IgD-negative memory B cell (primary cell): ENCODE results near the gene KIAA2012. TPM values are rescaled to one million over a fixed set of nuclear protein-coding genes. Genes with fewer than 3 reads are reported as not detected.

ENCODE experiments used
- H3K27ac Mint-ChIP-seq, 3 donors: one replicate each; pipeline ENCODE4 v1.8.0; 2020 to 2022; ENCODE audit warnings: mild to moderate bottlenecking in 3 of 3, mixed read lengths in 3 of 3, moderate library complexity in 1 of 3
- H3K27me3 Mint-ChIP-seq: one replicate; pipeline ENCODE4 v1.8.0; 2021; ENCODE audit warnings: mixed read lengths
- H3K36me3 Mint-ChIP-seq: one replicate; pipeline ENCODE4 v1.8.0; 2020; ENCODE audit warnings: mild to moderate bottlenecking, mixed read lengths
- H3K4me1 Mint-ChIP-seq, 3 donors: one replicate each; pipeline ENCODE4 v1.8.0; 2020 to 2022; ENCODE audit warnings: mixed read lengths in 3 of 3, mild to moderate bottlenecking in 1 of 3
- H3K4me3 Mint-ChIP-seq, 4 donors: one replicate each; pipeline ENCODE4 v1.8.0; 2020 to 2022; ENCODE audit warnings: mild to moderate bottlenecking in 4 of 4, mixed read lengths in 4 of 4, moderate library complexity in 3 of 4
- H3K9me3 Mint-ChIP-seq, 3 donors: one replicate each; pipeline ENCODE4 v1.8.0; 2020 to 2021; ENCODE audit warnings: mixed read lengths in 3 of 3, mild to moderate bottlenecking in 1 of 3
- polyA plus RNA-seq: library from polyadenylated mRNA; unstranded; fragments of 300-500 nt; fragmentation: Illumina TruSeq; gene quantifications from one replicate; pipeline ENCODE4 v1.2.3, GENCODE V29; 2021

KIAA2012 gene
- polyA plus RNA-seq, 1 donor from 2014 or later = not detected

GRCh38 chr2:202090530-202090929, 17.5 kb downstream of the KIAA2012 start:
- Mint-ChIP-seq H3K27me3 (peaks cover 2% of the 10 kb centered on the region), H3K4me1 (peaks cover 2 to 6% (median 4%) of the 10 kb centered on the region in 3 donors), H3K9me3 (peaks cover 0 to 2% (median 0%) of the 10 kb centered on the region in 3 donors), H3K27ac (no peak overlapping the region), H3K4me3 (no peak overlapping the region), H3K36me3 (no peaks in the 10 kb centered on the region)

- Mint-ChIP-seq H3K27me3 (peaks cover 2% of the 10 kb centered on the region), H3K9me3 (peaks cover 0 to 2% (median 0%) of the 10 kb centered on the region in 3 donors), H3K4me3 (no peak overlapping the region), H3K27ac (no peak overlapping the region), H3K36me3 (no peaks in the 10 kb centered on the region), H3K4me1 (peaks cover 2 to 6% (median 4%) of the 10 kb centered on the region in 3 donors)
These were observed 18.4 kb downstream of the KIAA2012 start for GRCh38 chr2:202091476-202091875.

GRCh38 chr2:202094426-202094986, 21.5 kb downstream of the KIAA2012 start:
- no peak overlapping the region for H3K4me3 Mint-ChIP-seq
- H3K27ac Mint-ChIP-seq = no peak overlapping the region
- H3K9me3 Mint-ChIP-seq = peaks cover 0 to 2% (median 0%) of the 10 kb centered on the region in 3 donors
- no peaks in the 10 kb centered on the region for H3K36me3 Mint-ChIP-seq
- H3K4me1 Mint-ChIP-seq = peaks cover 2 to 6% (median 4%) of the 10 kb centered on the region in 3 donors
- peaks cover 3% of the 10 kb centered on the region for H3K27me3 Mint-ChIP-seq

- H3K9me3 Mint-ChIP-seq = peaks cover 0 to 2% (median 0%) of the 10 kb centered on the region in 3 donors
- peaks cover 2 to 6% (median 4%) of the 10 kb centered on the region in 3 donors for H3K4me1 Mint-ChIP-seq
- H3K4me3 Mint-ChIP-seq = no peak overlapping the region
- peaks cover 3% of the 10 kb centered on the region for H3K27me3 Mint-ChIP-seq
- no peaks in the 10 kb centered on the region for H3K36me3 Mint-ChIP-seq
- H3K27ac Mint-ChIP-seq = no peak overlapping the region
These were observed 22.2 kb downstream of the KIAA2012 start for GRCh38 chr2:202095235-202095634.

GRCh38 chr2:202096736-202097135, 23.7 kb downstream of the KIAA2012 start:
- peaks cover 1% of the 10 kb centered on the region for H3K27me3 Mint-ChIP-seq

DNA sequence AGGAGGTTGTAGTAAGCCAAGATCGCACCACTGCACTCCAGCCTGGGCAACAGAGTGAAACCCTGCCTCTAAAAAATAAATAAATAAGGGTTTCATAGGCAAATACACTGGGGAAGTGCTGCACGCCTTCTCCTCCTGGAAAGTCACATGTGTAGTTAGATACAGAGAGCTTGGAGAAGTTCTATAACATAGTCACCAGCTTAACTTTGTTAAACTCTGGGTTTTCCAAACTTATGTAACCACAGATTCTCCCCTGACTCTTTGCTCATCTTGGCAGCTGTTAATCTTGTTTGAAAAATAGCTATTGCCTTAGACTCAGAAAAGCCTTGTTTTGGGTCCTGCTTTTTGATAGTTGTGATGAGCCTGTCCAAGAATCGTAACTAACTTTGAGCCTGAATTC, 25.2 kb downstream of the KIAA2012 start:
- Mint-ChIP-seq H3K36me3 (no peaks in the 10 kb centered on the region), H3K4me3 (no peak overlapping the region), H3K9me3 (no peaks in the 10 kb centered on the region), H3K27ac (no peak overlapping the region), H3K27me3 (peaks cover 1% of the 10 kb centered on the region), H3K4me1 (no peaks in the 10 kb centered on the region)

More at GRCh38 chr2:202096736-202097135, 23.7 kb downstream of the KIAA2012 start:
- Mint-ChIP-seq H3K4me1 (peaks cover 0 to 2% (median under 1%) of the 10 kb centered on the region in 3 donors), H3K36me3 (no peaks in the 10 kb centered on the region), H3K4me3 (no peak overlapping the region), H3K9me3 (no peaks in the 10 kb centered on the region), H3K27ac (no peak overlapping the region)

GRCh38 chr2:202099515-202099914, 26.5 kb downstream of the KIAA2012 start:
- Mint-ChIP-seq H3K27me3 (peaks cover 3% of the 10 kb centered on the region), H3K9me3 (no peaks in the 10 kb centered on the region), H3K27ac (no peak overlapping the region), H3K4me3 (no peak overlapping the region), H3K4me1 (no peaks in the 10 kb centered on the region), H3K36me3 (no peaks in the 10 kb centered on the region)

GRCh38 chr2:202100176-202100575, 27.1 kb downstream of the KIAA2012 start:
- no peak overlapping the region for H3K4me3 Mint-ChIP-seq
- H3K4me1 Mint-ChIP-seq = no peaks in the 10 kb centered on the region
- no peaks in the 10 kb centered on the region for H3K9me3 Mint-ChIP-seq
- peaks cover 3% of the 10 kb centered on the region for H3K27me3 Mint-ChIP-seq
- H3K27ac Mint-ChIP-seq = no peak overlapping the region
- no peaks in the 10 kb centered on the region for H3K36me3 Mint-ChIP-seq

- no peaks in the 10 kb centered on the region for H3K9me3 Mint-ChIP-seq
- H3K27ac Mint-ChIP-seq = no peak overlapping the region
- H3K4me1 Mint-ChIP-seq = no peaks in the 10 kb centered on the region
- H3K27me3 Mint-ChIP-seq = peaks cover 3% of the 10 kb centered on the region
- no peak overlapping the region for H3K4me3 Mint-ChIP-seq
- H3K36me3 Mint-ChIP-seq = no peaks in the 10 kb centered on the region
These were observed 28.0 kb downstream of the KIAA2012 start for GRCh38 chr2:202101026-202101579.

- H3K4me1 Mint-ChIP-seq = no peaks in the 10 kb centered on the region
- H3K36me3 Mint-ChIP-seq = no peaks in the 10 kb centered on the region
- H3K4me3 Mint-ChIP-seq = no peak overlapping the region
- no peaks in the 10 kb centered on the region for H3K9me3 Mint-ChIP-seq
- no peak overlapping the region for H3K27ac Mint-ChIP-seq
- H3K27me3 Mint-ChIP-seq = peaks cover 1% of the 10 kb centered on the region
These were observed 29.5 kb downstream of the KIAA2012 start for GRCh38 chr2:202102425-202103000.

- Mint-ChIP-seq H3K27ac (no peak overlapping the region), H3K4me1 (no peaks in the 10 kb centered on the region), H3K27me3 (peaks cover 4% of the 10 kb centered on the region), H3K36me3 (no peaks in the 10 kb centered on the region), H3K9me3 (no peaks in the 10 kb centered on the region), H3K4me3 (no peak overlapping the region)
These were observed 31.3 kb downstream of the KIAA2012 start for GRCh38 chr2:202104286-202104870.

GRCh38 chr2:202105025-202105424, 32.0 kb downstream of the KIAA2012 start:
- Mint-ChIP-seq H3K4me1 (no peaks in the 10 kb centered on the region), H3K27me3 (peaks cover 6% of the 10 kb centered on the region), H3K27ac (no peak overlapping the region), H3K9me3 (no peaks in the 10 kb centered on the region), H3K4me3 (no peak overlapping the region), H3K36me3 (no peaks in the 10 kb centered on the region)

GRCh38 chr2:202108345-202108744, 35.3 kb downstream of the KIAA2012 start:
- no peaks in the 10 kb centered on the region for H3K36me3 Mint-ChIP-seq
- H3K27me3 Mint-ChIP-seq = peaks cover 6% of the 10 kb centered on the region
- no peak overlapping the region for H3K4me3 Mint-ChIP-seq
- no peaks in the 10 kb centered on the region for H3K9me3 Mint-ChIP-seq
- H3K27ac Mint-ChIP-seq = no peak overlapping the region
- H3K4me1 Mint-ChIP-seq = no peaks in the 10 kb centered on the region

DNA sequence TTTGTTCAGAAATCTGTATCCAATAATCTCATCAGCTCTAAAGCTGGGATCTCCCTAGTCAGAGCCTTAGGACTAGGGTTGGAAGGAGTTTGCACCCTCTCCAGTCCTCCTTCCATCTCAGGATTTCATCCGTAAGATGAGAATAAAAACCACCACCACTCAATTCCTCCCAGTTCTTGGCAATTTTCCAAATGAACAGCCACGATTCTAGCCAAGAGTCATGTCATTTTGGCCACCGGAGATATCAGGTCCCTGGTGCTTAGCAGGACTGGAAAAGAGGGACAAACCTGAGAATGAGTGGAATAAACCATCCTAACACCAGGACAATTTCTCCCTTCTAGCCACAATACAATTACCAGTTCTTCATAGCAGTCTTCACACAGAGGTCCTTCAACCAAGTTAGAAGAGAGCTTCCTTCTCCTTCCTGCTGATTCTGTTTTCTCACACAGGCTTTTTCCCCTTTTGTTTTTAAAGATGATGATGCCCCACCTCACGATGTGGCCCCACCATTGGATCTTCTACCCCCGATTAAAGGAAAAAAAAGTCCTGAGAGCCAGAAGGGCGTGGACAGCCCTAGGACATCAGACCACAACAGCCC, 36.2 kb downstream of the KIAA2012 start:
- no peaks in the 10 kb centered on the region for H3K9me3 Mint-ChIP-seq
- H3K27me3 Mint-ChIP-seq = peaks cover 5% of the 10 kb centered on the region
- H3K4me1 Mint-ChIP-seq = no peaks in the 10 kb centered on the region
- no peak overlapping the region for H3K4me3 Mint-ChIP-seq
- no peaks in the 10 kb centered on the region for H3K36me3 Mint-ChIP-seq
- no peak overlapping the region for H3K27ac Mint-ChIP-seq

DNA sequence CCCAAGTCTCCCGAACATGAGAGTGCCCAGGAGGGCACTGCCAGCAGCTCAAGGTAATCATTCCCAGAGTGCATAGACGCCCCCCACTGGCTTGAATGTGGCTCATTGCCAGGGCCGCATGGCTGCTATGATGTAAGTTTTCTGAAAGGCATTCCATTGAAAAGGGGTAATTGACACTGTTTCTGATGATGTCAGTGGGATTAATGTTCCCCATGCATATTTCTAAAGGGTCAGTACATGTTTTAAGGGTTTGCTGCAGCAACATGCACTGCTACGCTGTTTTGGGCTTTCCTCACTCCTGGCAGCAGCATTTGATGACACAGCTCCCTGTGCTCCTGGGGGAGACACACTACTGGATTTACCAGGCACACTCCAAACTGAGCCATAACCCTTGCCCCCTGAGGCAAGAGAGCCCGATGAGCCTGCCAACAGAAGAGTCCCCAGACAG, 36.7 kb downstream of the KIAA2012 start:
- Mint-ChIP-seq H3K27me3 (peaks cover 4% of the 10 kb centered on the region), H3K9me3 (no peaks in the 10 kb centered on the region), H3K4me3 (no peak overlapping the region), H3K36me3 (no peaks in the 10 kb centered on the region), H3K4me1 (no peaks in the 10 kb centered on the region), H3K27ac (no peak overlapping the region)
